ENCODE measurements around the gene GTF2F1.
"Not testable (repeated sequence)": the region's sequence is repeated elsewhere in the genome, so short reads cannot be mapped to it uniquely, and the experiment has no call there.

Gene GTF2F1

DNA sequence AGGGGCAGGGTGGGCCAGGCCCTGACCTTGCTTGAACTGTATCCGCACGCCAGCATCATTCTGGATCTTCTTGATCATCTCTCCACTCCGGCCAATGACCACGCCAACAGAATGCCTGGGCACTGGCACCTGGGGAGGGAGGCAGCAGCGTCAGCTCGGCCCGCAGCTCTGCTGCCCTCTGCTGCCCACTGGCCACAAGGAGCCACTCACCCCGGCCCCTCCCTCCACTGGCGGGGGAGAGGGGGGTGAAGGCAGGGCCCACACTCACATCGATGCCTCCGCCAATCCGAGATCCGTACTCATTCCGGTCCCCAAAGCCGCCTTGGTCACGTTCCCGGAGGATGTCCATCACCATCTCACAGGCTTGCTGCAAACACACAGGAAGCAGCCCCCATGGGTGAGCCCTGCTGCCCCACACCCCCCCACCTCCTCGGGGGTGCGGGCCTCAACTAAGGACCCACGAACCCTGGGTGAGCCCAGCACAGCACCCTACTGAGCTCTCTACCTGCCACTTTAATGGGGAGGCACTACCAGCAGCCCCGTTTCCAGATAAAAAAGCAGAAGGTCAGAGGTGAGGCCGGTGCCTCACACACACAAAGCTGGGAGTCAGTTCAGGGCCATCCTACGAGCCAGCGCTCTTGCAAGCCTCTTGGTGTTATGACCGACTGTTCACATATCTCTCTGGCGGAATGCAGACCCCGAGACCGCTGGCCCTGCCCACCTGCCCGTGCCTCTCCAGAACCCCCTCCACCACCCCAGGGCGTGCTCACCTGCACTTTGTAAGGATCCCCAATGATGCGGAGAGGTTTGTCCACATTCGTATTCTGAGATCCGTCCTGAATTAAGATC is 25.0 kb upstream of the GTF2F1 start:
- no peak for DNase-seq

DNA sequence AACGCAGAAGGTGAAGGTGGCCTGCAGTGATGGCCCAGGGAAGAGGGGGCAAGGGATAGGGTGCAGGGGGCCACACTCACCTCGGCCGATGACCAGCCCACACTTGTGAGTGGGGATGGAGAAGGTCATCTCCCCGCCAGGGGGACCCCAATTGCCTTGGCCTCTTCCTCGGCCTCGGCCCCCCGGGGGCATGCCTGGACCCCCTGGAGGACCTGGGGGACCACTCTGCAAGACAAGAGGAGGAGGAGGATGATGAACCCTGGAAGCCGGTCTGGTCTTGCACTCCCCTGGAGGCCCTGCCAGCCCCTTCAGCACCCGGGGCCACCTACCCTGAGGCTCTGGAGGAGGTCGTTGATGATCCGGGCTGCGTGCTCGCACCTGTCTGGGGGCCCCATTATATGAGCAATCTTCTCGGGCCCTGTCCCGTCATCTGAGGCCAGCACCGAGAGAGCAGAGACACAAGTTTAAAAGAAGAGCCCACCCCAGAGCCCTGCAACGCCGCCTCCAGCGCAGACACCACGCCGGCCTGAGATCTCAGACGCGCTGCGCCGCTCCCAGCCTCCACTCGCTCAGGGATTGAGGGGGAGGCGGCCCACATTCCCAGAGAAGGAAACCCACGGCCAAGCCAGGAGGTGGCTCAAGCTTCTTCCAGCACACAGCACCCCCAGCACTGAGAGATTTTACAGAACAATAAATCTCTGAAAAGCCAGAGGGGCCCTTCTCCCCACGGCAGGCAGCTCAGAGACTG is 23.9 kb upstream of the GTF2F1 start:
- no peak for DNase-seq

DNA sequence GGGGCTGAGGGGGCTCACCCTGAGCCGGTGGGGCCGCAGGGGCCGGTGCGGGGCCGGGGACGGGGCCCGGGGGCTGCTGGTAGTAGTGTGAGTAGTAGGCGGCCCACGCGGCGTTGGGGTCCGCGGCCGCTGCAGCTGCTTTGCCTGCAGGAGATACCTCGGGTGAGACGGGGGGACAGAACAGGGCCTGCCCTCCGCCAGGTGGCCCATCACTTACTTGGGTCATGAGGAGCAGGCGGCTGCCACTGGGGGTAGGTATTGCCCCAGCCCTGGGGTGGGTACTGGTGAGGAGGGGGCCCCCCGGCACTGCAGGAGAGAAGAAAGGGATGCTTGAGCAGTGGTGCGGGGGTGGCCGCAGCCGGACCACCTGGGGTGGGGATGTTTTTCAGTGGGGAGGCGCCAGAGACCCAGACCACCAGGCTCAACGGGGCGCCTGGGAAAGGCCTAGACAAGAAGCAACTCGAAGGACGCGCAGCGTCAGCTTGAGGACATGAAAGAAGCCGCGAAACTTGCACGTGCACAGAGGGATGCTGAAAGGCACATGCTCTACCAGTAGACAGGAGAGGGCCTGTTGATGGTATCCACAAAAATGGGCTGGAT is 22.7 kb upstream of the GTF2F1 start:
- DNase-seq = no peak

DNA sequence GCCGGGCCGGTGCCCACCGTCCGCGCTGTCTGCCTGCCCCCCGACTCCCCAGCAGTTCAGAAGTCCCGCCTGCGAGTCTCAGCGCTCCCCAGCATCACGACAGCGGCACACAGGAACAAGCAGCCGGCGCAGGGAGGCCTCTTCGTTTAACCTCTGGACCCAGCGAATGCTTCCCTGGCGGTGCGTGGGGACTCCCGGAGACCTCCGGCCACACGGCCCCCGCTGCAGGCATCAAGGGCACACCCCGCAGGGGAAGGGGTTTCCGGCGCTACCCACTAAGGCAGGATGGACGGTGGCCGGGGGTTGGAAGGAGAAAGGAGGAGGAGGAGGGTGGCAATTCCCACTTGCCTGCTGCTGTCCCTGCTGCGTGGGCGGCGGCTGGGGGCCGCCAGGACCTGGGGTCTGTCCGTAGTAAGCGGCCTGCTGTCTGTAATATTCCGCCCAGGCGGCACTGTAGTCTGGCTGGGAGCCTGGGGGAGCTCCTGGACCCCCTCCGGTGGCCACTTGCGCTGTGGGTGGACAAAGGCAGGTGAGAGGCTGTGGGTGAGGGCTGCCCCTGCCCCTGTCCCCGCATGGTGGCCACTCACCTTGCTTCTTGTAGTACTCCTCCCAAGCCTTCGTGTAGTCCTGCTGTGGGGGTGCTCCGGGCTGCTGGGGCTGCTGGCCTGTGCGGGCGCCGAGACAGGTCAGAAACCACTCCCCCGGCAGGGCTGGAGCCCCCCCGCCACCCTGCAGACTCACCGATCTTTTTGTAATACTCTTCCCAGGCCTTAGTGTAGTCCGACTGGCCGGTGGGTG is 22.0 kb upstream of the GTF2F1 start:
- no peak for DNase-seq

DNA sequence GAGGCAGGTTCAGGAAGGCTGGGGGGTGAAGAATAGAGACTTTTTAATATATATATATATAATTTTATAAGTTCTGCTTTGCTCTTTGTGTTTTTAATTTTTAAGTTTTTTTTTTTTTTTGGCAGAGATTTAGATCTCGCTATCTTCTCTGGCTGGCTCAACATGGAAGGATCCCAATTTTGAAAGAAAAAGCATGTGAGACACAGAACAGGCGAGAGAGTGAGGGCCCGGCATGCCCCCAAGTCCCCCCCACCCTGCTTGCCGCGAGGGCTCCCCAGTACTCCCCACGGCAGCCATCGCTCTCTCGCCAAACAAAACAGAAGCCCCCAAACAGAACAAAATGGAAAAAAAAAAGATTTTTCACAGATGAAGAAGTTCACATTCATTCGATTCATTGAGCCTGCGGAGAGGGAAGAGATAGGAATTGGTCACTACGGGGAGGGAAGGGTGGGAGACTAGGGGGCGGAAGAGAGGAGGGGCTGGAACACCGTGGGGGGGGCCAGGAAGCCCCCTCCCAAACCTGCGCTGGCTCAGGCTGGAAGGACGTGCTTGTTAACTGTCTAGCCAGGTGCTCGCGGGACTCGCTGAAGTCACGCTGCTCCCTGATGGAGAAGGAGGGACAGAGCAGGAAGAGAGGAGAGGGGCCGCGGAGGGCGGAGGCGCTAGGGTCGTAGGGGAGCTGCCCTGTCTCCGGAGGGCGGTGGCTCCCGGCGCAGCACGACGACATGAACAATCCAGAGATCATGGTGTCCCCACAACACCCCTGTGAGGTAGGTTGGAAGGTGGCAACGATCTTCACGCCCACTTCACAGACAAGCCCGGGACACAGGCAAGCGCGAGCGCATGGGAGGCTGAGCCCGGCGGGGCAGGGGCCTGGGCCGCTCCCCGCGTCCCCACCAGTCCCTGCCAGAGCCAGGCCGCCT is 21.0 kb upstream of the GTF2F1 start:
- DNase-seq = no peak

DNA sequence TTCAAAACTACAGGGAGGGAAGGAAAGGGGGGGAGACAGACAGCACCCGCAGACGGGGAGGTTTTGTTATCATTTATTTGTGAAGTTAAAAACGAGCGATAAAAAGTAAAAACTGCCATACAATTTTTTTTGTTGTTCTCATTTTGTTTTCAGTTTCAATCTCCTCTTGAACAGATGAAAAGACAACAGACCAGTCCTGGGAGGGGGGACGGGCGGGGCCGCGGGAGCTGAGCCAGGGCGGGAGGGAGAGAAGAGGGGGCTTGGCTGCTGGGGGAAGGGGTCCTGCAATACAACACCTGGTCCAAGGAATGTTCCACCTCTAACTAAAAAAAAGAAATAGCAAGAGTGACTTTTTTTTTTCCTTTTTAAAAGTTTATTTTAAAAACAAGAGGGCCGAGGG is 20.3 kb upstream of the GTF2F1 start:
- DNase-seq = no peak

DNA sequence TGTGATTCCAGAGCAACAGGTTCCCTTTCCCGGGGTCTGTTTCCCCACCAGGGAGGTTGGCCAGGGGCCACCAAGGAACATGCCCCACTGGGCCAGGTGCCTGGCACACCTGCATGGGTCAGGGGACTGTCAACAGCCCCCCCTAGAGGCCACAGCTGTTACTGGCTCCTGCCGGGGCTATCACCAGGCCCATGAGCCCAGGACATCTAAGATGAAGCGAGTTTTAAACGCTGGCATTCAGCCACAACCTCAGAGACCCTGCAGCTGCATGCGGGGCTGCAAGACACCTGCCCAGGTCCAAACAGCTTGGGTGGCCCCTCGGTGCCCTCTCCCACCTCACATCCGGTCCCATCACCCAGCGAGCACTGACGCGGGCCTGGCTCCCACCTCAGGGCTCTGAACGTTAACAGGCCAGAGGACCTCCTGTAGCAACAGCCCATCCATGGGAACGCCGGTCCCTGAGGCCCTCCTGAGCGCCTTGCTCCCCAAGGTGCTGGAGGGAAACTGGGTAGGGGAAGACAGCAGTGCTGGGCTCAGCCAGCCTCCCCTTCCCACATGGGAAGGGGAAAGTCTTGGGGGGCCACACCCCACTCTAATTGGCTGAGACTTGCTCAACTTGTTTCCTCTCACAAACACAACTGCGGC is 19.6 kb upstream of the GTF2F1 start:
- no peak for DNase-seq

DNA sequence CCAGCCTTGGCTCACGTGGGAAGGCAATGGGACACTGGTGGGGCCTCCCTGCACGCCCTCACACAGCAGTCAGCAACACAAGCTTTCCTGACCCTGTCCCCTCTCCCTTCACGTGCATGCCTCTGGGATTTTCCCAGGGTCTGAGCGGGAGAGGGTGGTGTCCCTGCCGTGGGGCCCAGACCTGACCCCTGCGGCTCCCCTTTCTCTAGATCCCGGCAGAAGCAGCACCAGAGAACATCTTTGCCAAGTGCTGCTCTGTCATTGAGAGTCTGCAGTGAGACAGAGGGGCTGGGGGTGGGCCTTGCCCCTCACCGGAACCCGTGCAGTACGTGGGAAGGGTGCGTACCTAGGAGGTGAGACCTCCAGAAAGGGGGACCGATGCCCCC is 19.1 kb upstream of the GTF2F1 start:
- DNase-seq = no peak

DNA sequence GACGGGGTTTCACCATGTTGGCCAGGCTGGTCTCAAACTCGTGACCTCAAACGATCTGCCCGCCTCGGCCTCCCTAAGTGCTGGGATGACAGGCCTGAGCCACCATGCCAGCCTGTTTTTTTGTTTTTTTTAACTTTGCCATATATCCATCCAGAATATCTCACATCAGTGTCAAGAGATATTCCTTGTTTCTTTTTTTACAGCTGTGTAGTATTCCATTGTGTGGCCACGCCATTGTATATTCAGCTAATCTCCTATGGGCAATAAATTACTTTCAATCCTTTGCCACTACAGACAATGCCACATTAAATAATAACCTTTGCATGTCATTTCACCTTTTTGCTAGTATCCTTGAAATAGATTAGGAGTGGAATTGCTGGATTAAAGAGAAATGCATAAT is 16.4 kb upstream of the GTF2F1 start:
- no peak for DNase-seq

DNA sequence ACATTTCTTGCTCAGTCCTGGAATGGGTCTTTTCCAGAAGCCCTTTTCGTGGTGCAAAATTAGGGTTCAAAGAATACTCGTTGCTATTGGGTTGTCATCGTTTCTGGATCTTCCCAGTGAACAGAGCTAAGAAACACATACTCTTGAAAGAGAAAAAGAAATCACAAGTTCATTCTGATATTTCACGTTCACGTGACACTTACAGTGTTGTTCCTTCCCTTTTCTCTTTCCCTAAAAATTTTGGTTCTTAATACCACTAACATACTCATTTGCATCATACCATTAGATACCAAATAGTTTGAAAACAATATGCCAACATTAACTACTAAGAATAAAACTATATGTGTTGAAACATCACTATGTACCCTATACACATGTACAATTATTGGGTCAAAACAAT is 13.4 kb upstream of the GTF2F1 start:
- no peak for DNase-seq

DNA sequence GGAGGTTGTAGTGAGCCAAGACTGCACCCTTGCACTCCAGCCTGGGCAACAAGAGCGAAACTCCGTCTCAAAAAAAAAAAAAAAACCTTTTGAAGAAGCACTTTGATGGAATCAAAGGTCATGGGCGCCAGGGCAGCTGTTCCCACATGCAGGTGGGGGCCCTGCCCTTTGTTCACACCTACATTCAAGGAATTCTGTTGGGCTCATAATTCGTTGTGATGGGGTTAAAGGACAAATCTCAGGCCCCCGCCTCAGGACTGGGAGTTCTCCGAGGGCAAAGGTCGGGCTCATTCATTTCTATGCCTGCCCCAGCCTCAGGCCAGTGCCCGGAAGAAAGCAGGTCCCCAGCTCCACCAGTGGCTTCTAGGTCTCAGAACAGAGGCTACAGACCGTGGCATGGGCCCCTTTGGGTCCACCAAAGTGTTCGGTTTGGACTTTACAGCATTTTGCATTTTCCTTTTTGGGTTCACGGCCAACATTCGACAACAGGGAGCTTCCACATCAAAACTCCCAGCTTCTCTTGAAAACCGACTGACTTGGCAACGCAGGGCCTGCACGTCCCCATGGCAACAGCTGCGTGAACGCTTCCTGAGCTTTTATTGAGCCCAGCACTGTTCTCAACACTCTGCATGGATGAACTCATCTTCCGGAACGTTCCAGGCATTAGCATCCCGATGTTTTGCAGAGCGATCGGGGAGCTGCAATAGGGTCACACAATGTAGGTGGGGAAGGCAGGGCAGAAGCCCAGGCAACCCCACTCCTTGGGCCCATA is 10.1 kb upstream of the GTF2F1 start:
- DNase-seq = no peak

DNA sequence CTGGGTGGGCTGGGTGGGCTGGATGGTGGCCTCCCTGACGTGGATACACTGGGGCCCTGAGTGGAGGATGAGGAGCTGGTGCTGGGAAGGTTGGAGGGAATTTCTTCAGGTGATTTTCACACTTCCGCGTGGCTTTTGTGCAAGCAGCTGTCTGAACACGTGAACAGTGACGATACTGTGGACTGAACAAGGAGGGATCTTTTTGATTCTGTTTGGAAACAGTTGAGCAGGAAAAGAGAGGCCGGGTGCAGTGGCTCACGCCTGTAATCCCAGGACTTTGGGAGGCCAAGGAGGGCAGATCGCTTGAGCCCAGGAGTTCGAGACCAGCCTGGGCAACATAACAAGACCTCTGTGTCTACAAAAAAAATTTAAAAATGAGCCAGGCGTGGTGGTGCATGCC is 9.1 kb upstream of the GTF2F1 start:
- DNase-seq = no peak

DNA sequence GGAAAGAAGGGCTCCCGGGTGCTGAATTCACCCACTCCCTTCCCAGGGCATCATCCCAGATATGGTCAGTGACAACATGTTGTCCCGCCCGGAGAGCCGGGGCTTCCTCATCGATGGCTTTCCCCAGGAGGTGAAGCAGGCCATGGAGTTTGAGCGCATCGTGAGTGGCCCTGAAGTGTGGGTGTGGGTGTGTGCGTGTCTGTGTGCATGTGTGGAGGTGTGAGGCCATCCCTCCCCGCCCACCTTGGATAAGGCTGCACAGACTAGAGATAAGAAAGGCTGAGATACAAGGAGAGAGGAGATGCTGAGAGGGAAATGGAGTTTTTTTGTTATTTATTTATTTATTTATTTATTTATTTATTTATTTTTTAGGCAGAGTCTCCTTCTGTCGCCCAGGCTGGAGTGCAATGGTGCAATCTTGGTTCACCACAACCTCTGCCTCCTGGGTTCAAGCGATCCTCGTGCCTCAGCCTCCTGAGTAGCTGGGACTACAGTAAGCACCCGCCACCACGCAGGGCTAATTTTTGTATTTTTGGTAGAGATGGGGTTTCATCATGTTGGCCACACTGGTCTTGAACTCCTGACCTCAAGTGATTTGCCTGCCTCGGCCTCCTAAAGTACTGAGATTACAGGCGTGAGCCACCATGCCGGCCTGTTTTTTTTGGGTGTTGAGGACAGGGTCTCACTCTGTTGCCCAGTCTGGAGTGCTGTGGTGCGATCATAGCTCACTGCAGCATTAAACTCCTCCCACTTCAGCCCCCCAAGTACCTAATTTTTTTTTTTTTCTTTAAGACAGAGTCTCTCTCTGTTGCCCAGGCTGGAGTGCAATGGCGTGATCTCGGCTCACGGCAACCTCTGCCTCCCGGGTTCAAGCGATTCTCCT is 7.3 kb upstream of the GTF2F1 start:
- not testable (repeated sequence) for DNase-seq

DNA sequence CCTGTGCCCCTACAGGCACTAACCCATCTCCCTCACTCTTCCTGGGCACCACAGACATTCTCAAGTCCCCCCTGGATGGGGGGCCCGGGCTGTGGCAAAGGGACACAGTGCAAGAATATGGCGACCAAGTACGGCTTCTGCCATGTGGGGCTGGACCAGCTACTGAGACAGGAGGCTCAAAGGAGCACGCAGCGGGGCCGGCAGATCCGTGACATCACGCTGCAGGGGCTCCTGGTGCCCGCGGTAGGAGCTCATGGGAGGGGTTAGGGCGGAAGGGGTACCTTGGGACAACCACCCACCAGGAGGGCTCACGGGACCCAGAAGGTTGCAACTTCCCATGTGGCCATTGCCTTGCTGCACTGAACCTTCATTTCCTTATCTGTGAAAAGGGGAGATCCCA is 3.3 kb upstream of the GTF2F1 start:
- DNase-seq = no peak

DNA sequence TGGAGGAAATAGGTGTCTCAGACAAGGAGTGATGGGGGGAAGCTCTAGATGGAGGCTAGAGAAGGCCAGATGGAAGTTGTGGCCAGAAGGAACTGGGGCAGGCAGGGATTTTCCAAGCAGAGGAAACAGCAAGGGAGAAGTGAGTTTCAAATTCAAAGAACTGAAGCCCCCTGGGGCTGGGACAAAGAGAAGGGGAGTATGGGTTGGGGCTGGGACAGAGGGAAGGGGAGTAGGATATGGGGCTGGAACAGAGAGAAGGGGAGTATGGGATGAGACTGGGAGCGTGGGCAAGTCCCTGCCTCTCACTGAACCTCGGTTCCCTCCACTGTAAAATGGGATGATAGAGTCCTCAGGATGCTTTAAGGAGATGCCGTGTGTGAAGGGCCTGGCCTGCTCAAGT is 1.9 kb upstream of the GTF2F1 start:
- no peak for DNase-seq

DNA sequence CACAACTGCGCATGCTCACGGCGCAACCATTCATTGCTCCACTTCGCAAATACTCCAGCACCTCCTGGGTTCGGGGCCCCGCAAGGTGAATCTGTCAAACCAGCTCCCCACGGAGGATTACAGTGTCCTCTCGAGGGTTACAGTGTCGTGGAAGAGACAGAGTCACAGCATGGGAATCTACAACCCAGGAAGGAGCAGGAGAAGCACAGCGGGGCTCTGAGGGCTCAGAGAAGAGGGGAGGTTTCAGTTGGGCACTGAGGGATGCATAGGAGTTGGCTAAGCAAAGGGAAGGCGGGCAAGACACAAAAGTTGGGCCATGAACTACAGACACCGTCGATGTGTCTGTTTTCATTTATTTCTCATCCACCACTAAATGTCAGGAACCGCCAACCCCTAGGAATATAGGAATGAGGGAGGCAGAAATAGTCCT is 1.0 kb upstream of the GTF2F1 start:
- no peak for DNase-seq

DNA sequence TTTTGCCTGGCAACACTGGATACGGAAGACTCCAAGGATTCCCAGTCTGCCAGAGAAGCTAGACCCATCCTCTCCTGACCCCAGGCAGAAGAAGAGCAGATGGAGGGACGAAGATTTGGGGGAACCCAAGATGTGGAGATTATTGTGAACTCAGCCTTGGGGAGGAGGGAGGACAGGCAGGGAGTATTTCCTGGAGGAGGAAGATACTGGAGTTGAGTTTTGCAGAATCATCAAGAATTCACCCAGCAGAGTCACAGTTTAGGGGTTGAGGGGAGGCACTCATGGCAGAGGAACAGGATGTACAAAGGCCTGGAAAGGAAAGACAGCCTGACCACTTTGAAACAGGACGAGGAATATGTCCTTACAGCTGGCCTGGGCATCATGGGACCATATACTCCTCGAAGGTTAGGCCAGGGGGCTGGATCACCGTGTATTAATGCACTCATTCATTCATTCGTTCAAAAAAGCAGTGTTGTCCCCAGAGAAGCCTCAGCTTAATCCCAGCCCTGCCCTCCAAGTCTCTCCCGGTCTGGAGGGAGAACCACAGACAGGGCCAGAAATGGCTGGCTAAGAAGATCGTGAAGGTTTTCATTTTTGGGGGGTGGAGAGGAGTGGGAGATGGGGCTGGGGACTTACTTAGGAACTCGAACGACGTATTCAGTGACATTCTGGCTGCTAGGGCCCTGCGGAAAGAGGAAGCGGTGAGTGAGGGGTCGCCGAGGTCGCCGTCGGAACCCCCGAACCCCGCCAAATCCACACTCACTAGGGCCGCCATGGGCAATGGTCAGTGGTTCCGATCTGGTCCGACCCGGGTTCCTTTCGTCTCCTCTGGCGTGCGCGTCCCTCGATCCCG is 517 bp downstream of the GTF2F1 start:
- no peak for DNase-seq

DNA sequence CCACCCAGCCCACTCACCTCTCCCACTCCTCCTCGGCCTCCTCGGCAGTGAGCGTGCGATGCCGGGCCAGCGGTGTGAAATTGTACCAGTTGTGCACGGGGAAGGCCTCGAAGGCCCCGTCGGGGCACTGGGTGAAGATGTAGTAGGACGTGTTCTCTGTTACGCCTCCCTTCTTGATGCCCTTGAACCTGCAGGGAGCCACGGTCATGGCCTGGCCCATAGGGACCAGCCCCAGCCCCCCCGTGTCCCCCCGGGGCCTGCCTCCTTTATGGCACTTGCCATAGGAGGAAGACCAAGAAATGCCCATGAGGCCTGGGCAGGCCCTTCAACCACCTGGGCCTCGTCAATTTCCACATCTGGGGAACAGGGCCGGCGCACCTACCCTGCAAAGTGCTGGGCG is 5.6 kb downstream of the GTF2F1 start:
- no peak for DNase-seq

DNA sequence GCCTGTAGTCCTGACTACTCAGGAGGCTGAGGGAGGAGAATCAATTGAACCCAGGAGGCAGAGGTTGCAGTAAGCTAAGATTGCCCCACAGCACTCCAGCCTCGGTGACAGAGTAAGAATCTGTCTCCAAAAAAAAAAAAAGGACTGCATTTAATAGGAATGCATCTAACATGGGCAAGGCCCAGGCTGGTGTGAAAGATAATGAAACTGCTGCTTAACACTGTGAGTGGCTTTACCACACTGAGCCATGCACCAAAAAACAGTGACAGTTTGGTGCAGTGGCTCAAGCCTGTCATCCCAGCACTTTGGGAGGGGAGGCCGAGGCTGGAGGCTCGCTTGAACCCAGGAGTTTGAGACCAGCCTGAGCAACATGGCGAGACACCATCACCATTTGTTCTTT is 8.6 kb downstream of the GTF2F1 start:
- DNase-seq = no peak
